ENCODE results near the gene DOCK6.

DOCK6 gene

DNA sequence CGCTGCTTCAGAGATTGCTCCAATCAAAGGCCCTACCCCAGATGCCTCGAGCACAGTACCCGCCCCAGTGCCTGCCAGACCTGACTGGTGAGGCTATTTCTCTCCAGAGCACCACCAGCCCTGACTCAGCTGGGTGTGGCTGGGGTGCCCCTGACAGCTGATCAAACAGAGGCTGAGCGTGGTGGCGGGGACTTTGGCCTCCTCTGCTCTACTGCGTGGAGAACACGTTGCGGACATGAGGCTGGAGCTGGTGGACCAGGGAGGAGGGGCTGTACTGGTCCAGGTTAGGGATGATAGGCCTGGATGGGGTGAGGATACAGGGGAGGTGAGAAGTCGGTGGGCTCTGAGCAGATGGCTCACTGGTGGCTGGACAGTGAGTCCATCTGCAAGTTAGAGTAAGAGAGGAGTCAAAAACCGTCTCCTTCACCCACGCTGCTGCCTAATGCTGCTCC lies 3.5 kb upstream of the DOCK6 start:
- ATAC-seq = no peak
- TF ChIP-seq ZNF565 (CRISPR knock-in tag; conservative IDR thresholded peaks at IDR 0.05; ENCODE audit: low read depth) (no peak), ZC3H10 (CRISPR knock-in tag; IDR thresholded peaks at IDR 0.05) (no peak), CSDC2 (CRISPR knock-in tag; IDR thresholded peaks at IDR 0.05) (no peak), GLIS3 (CRISPR knock-in tag; IDR thresholded peaks at IDR 0.05) (no peak), TOX (CRISPR knock-in tag; IDR thresholded peaks at IDR 0.05; ENCODE audit: borderline replicate concordance) (no peak), ZFP30 (CRISPR knock-in tag; IDR thresholded peaks at IDR 0.05) (no peak), ZNF8 (CRISPR knock-in tag; IDR thresholded peaks at IDR 0.05) (no peak), ZFP3 (CRISPR knock-in tag; IDR thresholded peaks at IDR 0.05) (no peak)
- TF ChIP-seq, protein P1, sequence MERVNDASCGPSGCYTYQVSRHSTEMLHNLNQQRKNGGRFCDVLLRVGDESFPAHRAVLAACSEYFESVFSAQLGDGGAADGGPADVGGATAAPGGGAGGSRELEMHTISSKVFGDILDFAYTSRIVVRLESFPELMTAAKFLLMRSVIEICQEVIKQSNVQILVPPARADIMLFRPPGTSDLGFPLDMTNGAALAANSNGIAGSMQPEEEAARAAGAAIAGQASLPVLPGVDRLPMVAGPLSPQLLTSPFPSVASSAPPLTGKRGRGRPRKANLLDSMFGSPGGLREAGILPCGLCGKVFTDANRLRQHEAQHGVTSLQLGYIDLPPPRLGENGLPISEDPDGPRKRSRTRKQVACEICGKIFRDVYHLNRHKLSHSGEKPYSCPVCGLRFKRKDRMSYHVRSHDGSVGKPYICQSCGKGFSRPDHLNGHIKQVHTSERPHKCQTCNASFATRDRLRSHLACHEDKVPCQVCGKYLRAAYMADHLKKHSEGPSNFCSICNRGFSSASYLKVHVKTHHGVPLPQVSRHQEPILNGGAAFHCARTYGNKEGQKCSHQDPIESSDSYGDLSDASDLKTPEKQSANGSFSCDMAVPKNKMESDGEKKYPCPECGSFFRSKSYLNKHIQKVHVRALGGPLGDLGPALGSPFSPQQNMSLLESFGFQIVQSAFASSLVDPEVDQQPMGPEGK (CRISPR knock-in tag; IDR thresholded peaks at IDR 0.05; ENCODE audit: borderline replicate concordance) = no peak
- TF ChIP-seq, protein P2, sequence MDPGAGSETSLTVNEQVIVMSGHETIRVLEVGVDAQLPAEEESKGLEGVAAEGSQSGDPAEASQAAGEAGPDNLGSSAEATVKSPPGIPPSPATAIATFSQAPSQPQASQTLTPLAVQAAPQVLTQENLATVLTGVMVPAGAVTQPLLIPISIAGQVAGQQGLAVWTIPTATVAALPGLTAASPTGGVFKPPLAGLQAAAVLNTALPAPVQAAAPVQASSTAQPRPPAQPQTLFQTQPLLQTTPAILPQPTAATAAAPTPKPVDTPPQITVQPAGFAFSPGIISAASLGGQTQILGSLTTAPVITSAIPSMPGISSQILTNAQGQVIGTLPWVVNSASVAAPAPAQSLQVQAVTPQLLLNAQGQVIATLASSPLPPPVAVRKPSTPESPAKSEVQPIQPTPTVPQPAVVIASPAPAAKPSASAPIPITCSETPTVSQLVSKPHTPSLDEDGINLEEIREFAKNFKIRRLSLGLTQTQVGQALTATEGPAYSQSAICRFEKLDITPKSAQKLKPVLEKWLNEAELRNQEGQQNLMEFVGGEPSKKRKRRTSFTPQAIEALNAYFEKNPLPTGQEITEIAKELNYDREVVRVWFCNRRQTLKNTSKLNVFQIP (CRISPR knock-in tag; IDR thresholded peaks at IDR 0.05; ENCODE audit: borderline replicate concordance, low read depth) = no peak

DNA sequence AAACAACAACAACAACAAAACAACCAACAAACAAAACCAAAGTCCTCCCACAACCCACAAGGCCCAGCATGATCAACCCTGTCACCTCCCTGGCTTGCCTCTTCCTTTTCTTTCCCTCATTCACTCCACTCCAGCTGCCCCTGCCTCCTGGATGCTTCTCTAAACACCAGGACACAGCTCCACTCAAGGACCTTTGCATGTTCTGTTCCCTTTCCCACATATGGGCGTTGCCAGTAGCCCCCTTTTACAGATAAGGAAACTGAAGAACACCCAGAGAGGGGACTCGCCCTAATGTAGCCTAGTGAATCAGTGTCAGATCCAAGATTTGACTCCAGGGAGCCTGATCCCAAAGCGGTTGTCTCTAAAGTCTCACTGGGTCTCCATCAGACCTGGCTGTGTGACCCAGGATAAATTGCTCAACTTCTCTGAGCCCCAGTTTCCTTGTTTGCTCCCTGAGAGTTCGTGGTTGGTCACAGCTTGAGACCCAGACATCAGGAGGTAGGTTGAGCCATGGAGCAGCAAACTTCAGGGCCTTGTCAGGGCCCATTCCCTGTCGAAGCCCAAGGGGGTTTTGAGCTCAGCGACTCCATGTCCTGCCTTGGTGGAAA lies 3.0 kb upstream of the DOCK6 start:
- TF ChIP-seq TOX (CRISPR knock-in tag; IDR thresholded peaks at IDR 0.05; ENCODE audit: borderline replicate concordance) (no peak), ZFP3 (CRISPR knock-in tag; IDR thresholded peaks at IDR 0.05) (no peak), ARNTL (CRISPR knock-in tag; IDR thresholded peaks at IDR 0.05; ENCODE audit: borderline replicate concordance, low read depth) (no peak)
- no peak for ATAC-seq

DNA sequence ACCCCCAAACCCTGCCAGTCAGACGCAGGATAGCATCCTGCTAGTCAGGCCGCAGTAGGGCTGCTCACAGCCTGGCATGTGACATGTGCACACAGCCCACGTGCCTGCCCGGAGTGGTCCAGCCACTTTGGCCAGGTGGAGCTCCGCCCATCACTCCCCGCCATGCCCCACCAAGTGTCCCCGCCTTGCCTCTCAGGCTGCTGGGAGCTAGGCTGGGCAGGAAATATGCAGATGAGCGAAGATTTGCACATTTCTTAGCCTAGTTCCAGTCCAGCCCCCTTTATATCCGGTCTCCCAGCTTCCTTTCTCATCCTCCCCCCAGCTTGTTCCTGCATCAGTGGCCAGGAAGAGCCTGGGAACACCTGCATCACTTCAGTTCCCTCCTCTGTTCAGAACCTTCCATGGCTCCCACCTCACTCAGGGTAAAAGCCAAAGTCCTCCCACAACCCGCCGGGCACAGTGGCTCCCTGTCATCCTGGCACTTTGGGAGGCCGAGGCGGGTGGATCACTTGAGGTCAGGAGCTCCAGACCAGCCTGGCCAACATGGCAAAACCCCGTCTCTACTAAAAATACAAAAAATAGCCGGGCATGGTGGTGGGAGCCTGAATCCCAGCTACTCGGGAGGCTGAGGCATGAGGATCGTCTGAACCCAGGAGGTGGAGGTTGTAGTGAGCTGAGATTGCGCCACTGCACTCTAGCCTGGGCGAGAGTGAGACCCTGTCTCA lies 2.3 kb upstream of the DOCK6 start:
- TF ChIP-seq CSDC2 (CRISPR knock-in tag; IDR thresholded peaks at IDR 0.05) (no peak), TCF4 (CRISPR knock-in tag; IDR thresholded peaks at IDR 0.05; ENCODE audit: borderline replicate concordance) (no peak), BACH2 (CRISPR knock-in tag; IDR thresholded peaks at IDR 0.05; ENCODE audit: borderline replicate concordance) (no peak), OSR1 (CRISPR knock-in tag; IDR thresholded peaks at IDR 0.05) (no peak), ZFP3 (CRISPR knock-in tag; IDR thresholded peaks at IDR 0.05) (no peak), ZNF565 (CRISPR knock-in tag; conservative IDR thresholded peaks at IDR 0.05; ENCODE audit: low read depth) (no peak), ZFP30 (CRISPR knock-in tag; IDR thresholded peaks at IDR 0.05) (no peak), PPARA (CRISPR knock-in tag; IDR thresholded peaks at IDR 0.05; ENCODE audit: borderline replicate concordance) (no peak), TOX (CRISPR knock-in tag; IDR thresholded peaks at IDR 0.05; ENCODE audit: borderline replicate concordance) (no peak)
- TF ChIP-seq, protein P2 (CRISPR knock-in tag; IDR thresholded peaks at IDR 0.05; ENCODE audit: borderline replicate concordance, low read depth) = no peak
- TF ChIP-seq, protein P3, sequence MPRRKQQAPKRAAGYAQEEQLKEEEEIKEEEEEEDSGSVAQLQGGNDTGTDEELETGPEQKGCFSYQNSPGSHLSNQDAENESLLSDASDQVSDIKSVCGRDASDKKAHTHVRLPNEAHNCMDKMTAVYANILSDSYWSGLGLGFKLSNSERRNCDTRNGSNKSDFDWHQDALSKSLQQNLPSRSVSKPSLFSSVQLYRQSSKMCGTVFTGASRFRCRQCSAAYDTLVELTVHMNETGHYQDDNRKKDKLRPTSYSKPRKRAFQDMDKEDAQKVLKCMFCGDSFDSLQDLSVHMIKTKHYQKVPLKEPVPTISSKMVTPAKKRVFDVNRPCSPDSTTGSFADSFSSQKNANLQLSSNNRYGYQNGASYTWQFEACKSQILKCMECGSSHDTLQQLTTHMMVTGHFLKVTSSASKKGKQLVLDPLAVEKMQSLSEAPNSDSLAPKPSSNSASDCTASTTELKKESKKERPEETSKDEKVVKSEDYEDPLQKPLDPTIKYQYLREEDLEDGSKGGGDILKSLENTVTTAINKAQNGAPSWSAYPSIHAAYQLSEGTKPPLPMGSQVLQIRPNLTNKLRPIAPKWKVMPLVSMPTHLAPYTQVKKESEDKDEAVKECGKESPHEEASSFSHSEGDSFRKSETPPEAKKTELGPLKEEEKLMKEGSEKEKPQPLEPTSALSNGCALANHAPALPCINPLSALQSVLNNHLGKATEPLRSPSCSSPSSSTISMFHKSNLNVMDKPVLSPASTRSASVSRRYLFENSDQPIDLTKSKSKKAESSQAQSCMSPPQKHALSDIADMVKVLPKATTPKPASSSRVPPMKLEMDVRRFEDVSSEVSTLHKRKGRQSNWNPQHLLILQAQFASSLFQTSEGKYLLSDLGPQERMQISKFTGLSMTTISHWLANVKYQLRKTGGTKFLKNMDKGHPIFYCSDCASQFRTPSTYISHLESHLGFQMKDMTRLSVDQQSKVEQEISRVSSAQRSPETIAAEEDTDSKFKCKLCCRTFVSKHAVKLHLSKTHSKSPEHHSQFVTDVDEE (CRISPR knock-in tag; IDR thresholded peaks at IDR 0.05) = no peak
- TF ChIP-seq, protein P4, sequence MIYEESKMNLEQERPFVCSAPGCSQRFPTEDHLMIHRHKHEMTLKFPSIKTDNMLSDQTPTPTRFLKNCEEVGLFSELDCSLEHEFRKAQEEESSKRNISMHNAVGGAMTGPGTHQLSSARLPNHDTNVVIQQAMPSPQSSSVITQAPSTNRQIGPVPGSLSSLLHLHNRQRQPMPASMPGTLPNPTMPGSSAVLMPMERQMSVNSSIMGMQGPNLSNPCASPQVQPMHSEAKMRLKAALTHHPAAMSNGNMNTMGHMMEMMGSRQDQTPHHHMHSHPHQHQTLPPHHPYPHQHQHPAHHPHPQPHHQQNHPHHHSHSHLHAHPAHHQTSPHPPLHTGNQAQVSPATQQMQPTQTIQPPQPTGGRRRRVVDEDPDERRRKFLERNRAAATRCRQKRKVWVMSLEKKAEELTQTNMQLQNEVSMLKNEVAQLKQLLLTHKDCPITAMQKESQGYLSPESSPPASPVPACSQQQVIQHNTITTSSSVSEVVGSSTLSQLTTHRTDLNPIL (CRISPR knock-in tag; IDR thresholded peaks at IDR 0.05; ENCODE audit: low read depth) = no peak
- ATAC-seq = no peak

Measured in SK-N-SH treated with all-trans-retinoic acid at 6 μM for 48 hours (cell line).